H1 (cell line): ENCODE data around the gene SNX30. TPM values are rescaled to one million over a fixed set of nuclear protein-coding genes. Genes with fewer than 3 reads are reported as not detected.

Experiments
- CTCF ChIA-PET: fragments of 300-600 bp; sonication (Branson Sonifier 250); formaldehyde crosslinking; loops from one replicate; lab custom pipeline; 2021; ENCODE audit not compliant: partially characterized antibody; lab: Charles Lee
- POLR2A ChIA-PET: fragments of 300-600 bp; sonication (Branson Sonifier 250); formaldehyde crosslinking; loops from one replicate; lab custom pipeline; 2021; ENCODE audit warnings: inconsistent platforms; ENCODE audit not compliant: partially characterized antibody; lab: Charles Lee
- DNase-seq, 2 experiments: peaks; one replicate each; pipeline versions ENCODE4 v3.0.0 to v3.0.0-alpha.2; 2010 to 2022; ENCODE audit warnings: low spot score in 2 of 2, low read depth in 1 of 2, mixed read lengths in 1 of 2
- FAIRE-seq: peaks from 2 replicates; lab custom pipeline; 2011; peaks lifted over from hg19 to GRCh38; lab: Jason Lieb, UNC
- H2AFZ ChIP-seq: 2 replicates; pipeline ENCODE4 v1.8.1; 2012; ENCODE audit warnings: low read length, inconsistent platforms
- H2AK5ac ChIP-seq: 2 replicates; pipeline ENCODE4 v1.6.1; 2013; ENCODE audit warnings: low read depth, low read length
- H2BK120ac ChIP-seq: replicated peaks from 2 replicates; pipeline ENCODE3; 2013; ENCODE audit warnings: low read depth, low read length, inconsistent platforms
- H2BK12ac ChIP-seq: 2 replicates; pipeline ENCODE4 v1.6.1; 2013; ENCODE audit warnings: low read depth, low read length
- H2BK15ac ChIP-seq: 2 replicates; pipeline ENCODE4 v1.6.1; 2013; ENCODE audit warnings: low read length
- H2BK20ac ChIP-seq: 2 replicates; pipeline ENCODE4 v1.6.1; 2013; ENCODE audit warnings: low read length
- H2BK5ac ChIP-seq: 2 replicates; pipeline ENCODE4 v1.6.1; 2013; ENCODE audit warnings: low read depth, low read length
- H3K14ac ChIP-seq: 2 replicates; pipeline ENCODE4 v1.6.1; 2013; ENCODE audit warnings: inconsistent platforms; ENCODE audit not compliant: insufficient read length
- H3K18ac ChIP-seq: 2 replicates; pipeline ENCODE4 v1.6.1; 2013; ENCODE audit warnings: low read length; ENCODE audit errors: extremely low read depth
- H3K23ac ChIP-seq: 2 replicates; pipeline ENCODE4 v1.6.1; 2013; ENCODE audit warnings: inconsistent platforms; ENCODE audit not compliant: insufficient read length
- H3K23me2 ChIP-seq: 2 replicates; pipeline ENCODE4 v1.6.1; 2013; ENCODE audit warnings: low read depth, low read length
- H3K27ac ChIP-seq: 2 replicates; pipeline ENCODE4 v1.6.1; 2011; ENCODE audit warnings: low read depth, low read length, inconsistent platforms
- H3K27me3 ChIP-seq, 4 experiments: replicated peaks in 1 of 4; 1 replicate in 1 of 4; 2 replicates in 3 of 4; pipeline versions ENCODE4 v1.6.1 to v1.8.1; 2011 to 2013; ENCODE audit warnings: low read length in 3 of 4, mild to moderate bottlenecking in 3 of 4, inconsistent platforms in 2 of 4, mixed read lengths in 2 of 4, moderate library complexity in 1 of 4; ENCODE audit not compliant: control insufficient read depth in 3 of 4, insufficient read depth in 3 of 4; ENCODE audit errors: extremely low read depth in 1 of 4
- H3K36me3 ChIP-seq, 4 experiments: 2 replicates each; pipeline versions ENCODE4 v1.6.1 to v1.8.1; 2011 to 2013; ENCODE audit warnings: mild to moderate bottlenecking in 4 of 4, low read length in 3 of 4, moderate library complexity in 2 of 4, control low read depth in 1 of 4, inconsistent platforms in 1 of 4; ENCODE audit not compliant: insufficient read depth in 4 of 4, control insufficient read depth in 2 of 4
- H3K4ac ChIP-seq: replicated peaks from 2 replicates; pipeline ENCODE3; 2013; ENCODE audit warnings: low read length, low read depth, mixed read lengths, inconsistent platforms; ENCODE audit not compliant: insufficient read length
- H3K4me1 ChIP-seq, 4 experiments: replicated peaks in 1 of 4; 1 replicate in 1 of 4; 2 replicates in 3 of 4; pipeline versions ENCODE4 v1.6.1 to v1.8.1; 2011 to 2013; ENCODE audit warnings: low read length in 3 of 4, inconsistent platforms in 2 of 4, mixed read lengths in 1 of 4; ENCODE audit not compliant: insufficient read depth in 4 of 4, control insufficient read depth in 3 of 4
- H3K4me2 ChIP-seq, 2 experiments: 2 replicates each; pipeline versions ENCODE4 v1.6.1 to v1.8.1; 2011 to 2013; ENCODE audit warnings: low read depth in 2 of 2, low read length in 2 of 2, control low read depth in 1 of 2, inconsistent platforms in 1 of 2, mild to moderate bottlenecking in 1 of 2; ENCODE audit not compliant: insufficient read depth in 1 of 2
- H3K4me3 ChIP-seq, 4 experiments: fragments of 200-600, 300-600 bp in 1 of 4; sonication (generic), shearing (Covaris generic), sonication (Bioruptor Twin) in 1 of 4; 2 replicates each; pipeline versions ENCODE4 v1.5.1 to v1.8.1; 2011 to 2016; ENCODE audit warnings: low read length in 4 of 4, low read depth in 3 of 4, control low read depth in 2 of 4, inconsistent platforms in 2 of 4, mild to moderate bottlenecking in 2 of 4, mixed read lengths in 1 of 4, moderate library complexity in 1 of 4; ENCODE audit not compliant: insufficient read depth in 2 of 4; ENCODE audit errors: extremely low read depth in 1 of 4
- H3K56ac ChIP-seq: replicated peaks from 2 replicates; pipeline ENCODE3; 2013; ENCODE audit warnings: low read depth, mild to moderate bottlenecking, mixed read lengths, low read length, inconsistent platforms; ENCODE audit not compliant: insufficient read length
- H3K79me1 ChIP-seq: 2 replicates; pipeline ENCODE4 v1.6.1; 2013; ENCODE audit warnings: low read depth, low read length, control low read depth
- H3K79me2 ChIP-seq, 2 experiments: 2 replicates each; pipeline versions ENCODE4 v1.6.1 to v1.8.1; 2012 to 2013; ENCODE audit warnings: low read length in 2 of 2, mild to moderate bottlenecking in 2 of 2, inconsistent platforms in 1 of 2; ENCODE audit not compliant: insufficient read depth in 2 of 2, control insufficient read depth in 1 of 2
- H3K9ac ChIP-seq, 4 experiments: replicated peaks in 1 of 4; 1 replicate in 1 of 4; 2 replicates in 3 of 4; pipeline versions ENCODE4 v1.6.1 to v1.8.1; 2011 to 2013; ENCODE audit warnings: low read depth in 3 of 4, low read length in 3 of 4, control low read depth in 2 of 4, mild to moderate bottlenecking in 2 of 4, moderate library complexity in 2 of 4, inconsistent platforms in 1 of 4; ENCODE audit errors: extremely low read depth in 1 of 4
- H3K9me3 ChIP-seq, 2 experiments: 2 replicates each; pipeline versions ENCODE4 v1.6.1 to v1.8.1; 2012 to 2013; ENCODE audit warnings: mild to moderate bottlenecking in 2 of 2, moderate library complexity in 2 of 2, control low read depth in 1 of 2, inconsistent platforms in 1 of 2, low read depth in 1 of 2, low read length in 1 of 2, mixed read lengths in 1 of 2; ENCODE audit not compliant: insufficient read depth in 2 of 2
- H4K20me1 ChIP-seq, 2 experiments: replicated peaks in 1 of 2; 2 replicates each; pipeline versions ENCODE3 to v1.8.1; 2011 to 2013; ENCODE audit warnings: inconsistent platforms in 2 of 2, low read length in 2 of 2, mild to moderate bottlenecking in 1 of 2; ENCODE audit not compliant: insufficient read depth in 2 of 2, control insufficient read depth in 1 of 2
- H4K5ac ChIP-seq: 2 replicates; pipeline ENCODE4 v1.6.1; 2013; ENCODE audit warnings: low read length, low read depth, mixed read lengths, inconsistent platforms; ENCODE audit not compliant: insufficient read length
- H4K8ac ChIP-seq: 2 replicates; pipeline ENCODE4 v1.8.0; 2013; ENCODE audit warnings: mild to moderate bottlenecking, moderate library complexity, low read length, inconsistent platforms; ENCODE audit not compliant: insufficient read depth; ENCODE audit errors: extremely low read depth
- H4K91ac ChIP-seq: replicated peaks from 2 replicates; pipeline ENCODE3; 2013; ENCODE audit warnings: low read length, mixed read lengths, inconsistent platforms; ENCODE audit not compliant: insufficient read length
- ASH2L ChIP-seq: fragments of 200-600, 300-600 bp; sonication (generic); IDR thresholded peaks from one replicate; pipeline ENCODE4 v1.7.1; 2017; ENCODE audit warnings: low read length
- CEBPB ChIP-seq: IDR thresholded peaks from 2 replicates; pipeline ENCODE4 v1.6.1; 2012; ENCODE audit warnings: low read depth, low read length
- EGR1 ChIP-seq: IDR thresholded peaks from 2 replicates; pipeline ENCODE4 v1.6.1; 2011; ENCODE audit warnings: low read depth, low read length, borderline replicate concordance
- GTF2F1 ChIP-seq: IDR thresholded peaks from 2 replicates; pipeline ENCODE4 v1.6.1; 2012; ENCODE audit warnings: low read depth, low read length, improper control_type of control experiment, borderline replicate concordance
- HDAC6 ChIP-seq: IDR thresholded peaks from one replicate; pipeline ENCODE4 v1.7.1; 2012; ENCODE audit warnings: low read depth, mild to moderate bottlenecking, inconsistent platforms, low read length, moderate library complexity
- JUND ChIP-seq: IDR thresholded peaks from 2 replicates; pipeline ENCODE4 v1.6.1; 2011; ENCODE audit warnings: mild to moderate bottlenecking, improper control_type of control experiment, low read length
- NRF1 ChIP-seq: IDR thresholded peaks from 2 replicates; pipeline ENCODE4 v1.6.1; 2011; ENCODE audit warnings: mild to moderate bottlenecking, low read depth, low read length, improper control_type of control experiment
- POU5F1 ChIP-seq: IDR thresholded peaks from 2 replicates; pipeline ENCODE4 v1.6.1; 2011; ENCODE audit warnings: low read depth, mild to moderate bottlenecking, low read length, moderate library complexity
- RAD21 ChIP-seq, 2 experiments: IDR thresholded peaks in 1 of 2; conservative IDR thresholded peaks in 1 of 2; 2 replicates each; pipeline ENCODE4 v1.6.1; 2011; ENCODE audit warnings: low read depth in 2 of 2, low read length in 2 of 2, improper control_type of control experiment in 1 of 2, inconsistent platforms in 1 of 2, mild to moderate bottlenecking in 1 of 2, moderate library complexity in 1 of 2
- SAP30 ChIP-seq: fragments of 300-600 bp; sonication (generic); IDR thresholded peaks from 2 replicates; pipeline ENCODE4 v1.7.1; 2012; ENCODE audit warnings: low read length, moderate library complexity, mild to moderate bottlenecking, inconsistent platforms; ENCODE audit not compliant: insufficient read depth, insufficient replicate concordance
- SIRT6 ChIP-seq: IDR thresholded peaks from one replicate; pipeline ENCODE4 v1.7.1; 2012; ENCODE audit warnings: low read length, inconsistent platforms
- TEAD4 ChIP-seq: IDR thresholded peaks from 2 replicates; pipeline ENCODE4 v1.6.1; 2012; ENCODE audit warnings: low read depth, low read length, inconsistent platforms, mixed read lengths
- YY1 ChIP-seq: IDR thresholded peaks from 2 replicates; pipeline ENCODE4 v1.6.1; 2011; ENCODE audit warnings: low read depth, mild to moderate bottlenecking, low read length
- WGBS, 2 experiments: shearing (Covaris generic) in 1 of 2; methylation state at CpG; one replicate each; pipeline versions ENCODE4 v1.1.6 to v1.1.7; 2013 to 2015; ENCODE audit warnings: low lambda C conversion rate in 2 of 2, mixed read lengths in 2 of 2, inconsistent platforms in 1 of 2, low coverage in 1 of 2, missing lambda C conversion rate in 1 of 2; ENCODE audit not compliant: insufficient replicate concordance in 2 of 2, insufficient coverage in 1 of 2, insufficient read length in 1 of 2; ENCODE audit errors: extremely low coverage in 1 of 2, missing lambda C conversion rate in 1 of 2; 5-methylcytosine and 5-hydroxymethylcytosine counted together
- polyA plus RNA-seq, 7 experiments: library from polyadenylated mRNA; depleted of rRNA in 3 of 7; stranded (reverse) in 5 of 7; unstranded in 2 of 7; fragments of >200 nt in 5 of 7; fragments of 200-250 nt in 2 of 7; gene quantifications; 1 replicate in 5 of 7; 2 replicates in 1 of 7; 4 replicates in 1 of 7; pipeline versions ENCODE4 v1.2.1 to v1.2.3, GENCODE V29; 2011 to 2013; ENCODE audit warnings: missing spikeins in 2 of 7, mixed read lengths in 2 of 7
- total RNA-seq: library from RNA; stranded (reverse); fragmentation: NEBNext Ultra II Directional; extraction: Animal tissue kit (Norgen Biotek cat#: 25700); gene quantifications from 2 replicates; pipeline ENCODE4 v1.2.1, GENCODE V29; 2021

Gene SNX30
- total and polyA plus RNA-seq, 2 of the 8 experiments (the other 6 are each of a cell fraction or from before 2014, with no cell fraction given) = 4.0 to 12.2 TPM

DNA sequence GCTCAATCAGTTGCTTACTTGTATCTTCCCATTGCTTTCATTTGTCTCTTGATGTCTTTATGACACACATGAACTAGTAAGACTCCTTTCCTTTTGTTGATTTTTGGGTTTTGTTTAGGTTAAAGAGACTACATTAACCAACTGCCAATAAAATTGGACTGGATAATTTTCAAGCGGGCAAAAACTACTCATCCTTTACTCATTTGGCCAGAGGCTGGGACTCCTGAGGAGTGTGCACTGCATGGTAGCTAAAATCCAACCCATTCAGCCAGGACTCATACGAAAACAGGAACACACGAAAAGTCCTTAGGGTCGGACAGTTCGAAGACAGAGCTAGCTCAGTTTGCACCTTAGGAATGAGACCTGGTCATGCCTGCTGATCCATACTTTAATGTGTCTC, 134.2 kb downstream of the SNX30 start:
- Histone ChIP-seq H3K4ac (no peak overlapping the region), H2BK20ac (no peak overlapping the region), H2BK120ac (no peak overlapping the region), H3K79me2 (no peaks in the 10 kb centered on the region), H3K18ac (no peak overlapping the region), H4K91ac (no peak overlapping the region), H3K4me2 (no peak overlapping the region), H3K23ac (no peak overlapping the region), H4K5ac (no peak overlapping the region), H3K4me3 (no peak overlapping the region), H3K14ac (no peak overlapping the region), H2BK12ac (no peak overlapping the region), H3K9ac (no peak overlapping the region), H3K56ac (no peak overlapping the region), H3K36me3 (no peaks in the 10 kb centered on the region), H3K79me1 (no peaks in the 10 kb centered on the region), H2AK5ac (no peak overlapping the region), H2BK15ac (no peak overlapping the region), H2AFZ (no peak overlapping the region), H4K8ac (no peak overlapping the region), H3K27me3 (peaks cover 2 to 8% (median 5%) of the 10 kb centered on the region in 4 experiments), H3K4me1 (peaks cover 0 to under 1% (median 0%) of the 10 kb centered on the region in 4 experiments; a peak in 1 of 7 replicates), H3K9me3 (no peaks in the 10 kb centered on the region; a peak in 1 of 4 replicates), H3K27ac (no peak overlapping the region), H3K23me2 (no peaks in the 10 kb centered on the region), H2BK5ac (no peak overlapping the region), H4K20me1 (no peaks in the 10 kb centered on the region)
- FAIRE-seq (no peak), DNase-seq (no peak)
- CTCF ChIA-PET = interaction anchor here (0.7 to 6.4 kb wide), 12 partner anchors 8 to 849 kb away, joined by 3 to 76 read pairs (median 5); no protein-coding TSS in a partner anchor
- POLR2A ChIA-PET = interaction anchor here (1.1 to 1.5 kb wide), 2 partner anchors 28 to 72 kb away, joined by 3 read pairs; no protein-coding TSS in a partner anchor
- 94% methylated on average over 5 of the region's 5 CpGs; no CpG with 5 or more reads in 1 of the 2 experiments for WGBS, 2 experiments
- no peak for TF ChIP-seq SIRT6
- TF ChIP-seq HDAC6 = no peak
- no peak for TF ChIP-seq POU5F1
- TF ChIP-seq EGR1 = no peak
- TF ChIP-seq ASH2L = no peak
- no peak for TF ChIP-seq JUND
- no peak for TF ChIP-seq GTF2F1
- TF ChIP-seq NRF1 = no peak
- no peak for TF ChIP-seq TEAD4
- TF ChIP-seq RAD21 (IDR thresholded peaks at IDR 0.05 in 1 of 2, conservative IDR thresholded peaks at IDR 0.05 in 1 of 2; ENCODE audit: low read depth in 2 of 2, low read length in 2 of 2) = no peak
- no peak for TF ChIP-seq YY1
- TF ChIP-seq SAP30 = no peak
- no peak for TF ChIP-seq CEBPB
